COLO668 (cell line): Measurements from ENCODE around the gene ST8SIA1.

Experiments used
- DNase-seq: peaks from one replicate; lab custom pipeline; 2025; ENCODE audit not compliant: unreplicated experiment; lab: John Stamatoyannopoulos, UW

Gene ST8SIA1

DNA sequence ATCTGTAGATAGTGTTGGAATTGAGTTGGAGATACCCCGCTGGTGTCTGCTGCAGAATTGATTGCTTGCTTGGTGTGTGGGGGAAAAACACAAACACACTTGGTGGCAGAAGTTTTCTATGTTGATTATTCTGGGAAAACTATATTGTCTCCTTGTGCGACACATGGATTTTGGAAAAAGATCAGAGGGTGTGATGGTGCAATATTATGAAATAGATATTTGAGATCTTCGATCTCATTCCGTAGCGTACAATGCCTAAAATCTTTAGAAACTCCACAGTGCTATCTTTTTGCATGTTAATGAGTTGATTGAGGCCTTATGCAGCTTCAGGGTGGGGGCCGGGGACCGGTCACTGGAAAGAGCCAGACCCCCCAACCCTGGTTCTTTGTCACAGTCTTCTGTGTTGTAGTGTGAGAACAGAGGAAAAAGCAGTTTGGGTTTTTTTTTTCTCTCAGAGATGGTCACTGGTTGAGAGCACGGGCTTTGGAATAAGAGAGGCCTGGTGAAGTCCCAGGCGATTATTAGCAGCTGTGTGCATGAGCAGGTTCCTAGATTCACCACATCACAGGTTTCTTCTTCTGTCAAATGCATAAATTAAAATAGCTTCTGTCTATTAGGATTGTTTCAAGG, 88.2 kb downstream of the ST8SIA1 start:
- no peak for DNase-seq

GRCh38 chr12:22242726-22243125, 91.8 kb downstream of the ST8SIA1 start:
- no peak for DNase-seq

GRCh38 chr12:22238211-22238610, 96.3 kb downstream of the ST8SIA1 start:
- no peak for DNase-seq

GRCh38 chr12:22234561-22234960, 99.9 kb downstream of the ST8SIA1 start:
- no peak for DNase-seq

DNA sequence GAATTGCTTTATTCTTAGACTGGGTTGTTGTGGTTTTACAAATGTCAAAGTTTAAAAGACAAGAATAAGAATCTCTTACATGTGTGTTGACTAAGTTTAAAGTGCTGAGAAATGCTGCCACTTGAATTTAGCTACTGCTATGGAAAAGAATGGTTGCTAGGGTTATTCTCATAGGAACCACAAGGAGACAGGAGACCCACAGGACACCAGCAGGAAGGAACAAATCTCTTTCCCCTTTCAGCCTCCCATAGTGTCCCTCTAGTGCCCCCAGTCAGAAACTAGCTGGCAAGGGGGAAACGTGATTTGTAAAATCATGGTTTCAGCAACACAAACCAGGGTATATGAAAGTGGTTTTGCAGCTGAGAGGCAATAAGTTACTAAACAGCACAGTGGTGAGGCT, 102.7 kb downstream of the ST8SIA1 start:
- no peak for DNase-seq

- DNase-seq: no peak
Observed at GRCh38 chr12:22231078-22231477, 103.4 kb downstream of the ST8SIA1 start.

- no peak for DNase-seq
Observed at GRCh38 chr12:22230280-22230794, 104.2 kb downstream of the ST8SIA1 start.

DNA sequence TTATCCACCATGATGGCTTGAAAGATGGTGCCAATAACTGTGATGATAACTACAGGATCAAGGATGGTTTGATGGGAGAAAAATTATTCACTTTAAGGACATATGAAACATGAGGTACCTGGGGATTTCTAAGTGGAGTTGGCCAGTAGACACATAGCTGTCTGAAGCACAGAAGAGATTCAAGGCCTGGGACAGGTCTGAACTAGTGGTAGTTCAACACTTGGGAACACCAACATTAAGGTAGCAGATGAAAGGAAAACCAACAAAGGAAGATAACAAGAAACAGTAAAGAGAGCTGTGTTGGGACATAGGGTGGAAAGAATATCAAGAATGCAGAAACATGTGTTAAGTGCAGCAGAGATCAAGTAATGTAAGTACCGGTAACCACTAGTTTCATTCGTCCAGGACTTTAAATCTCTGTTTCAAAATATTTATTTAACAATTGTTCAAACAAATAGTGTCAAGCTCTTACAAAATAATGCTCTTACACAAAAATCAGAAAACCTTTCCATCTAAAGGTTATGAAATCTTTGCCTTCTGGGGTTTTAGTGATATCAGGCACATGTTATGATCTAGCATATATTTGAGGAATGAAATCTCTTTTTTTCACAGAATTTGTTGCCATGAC, 104.7 kb downstream of the ST8SIA1 start:
- no peak for DNase-seq

- DNase-seq: no peak
Observed at GRCh38 chr12:22228022-22228875, 106.3 kb downstream of the ST8SIA1 start.

DNA sequence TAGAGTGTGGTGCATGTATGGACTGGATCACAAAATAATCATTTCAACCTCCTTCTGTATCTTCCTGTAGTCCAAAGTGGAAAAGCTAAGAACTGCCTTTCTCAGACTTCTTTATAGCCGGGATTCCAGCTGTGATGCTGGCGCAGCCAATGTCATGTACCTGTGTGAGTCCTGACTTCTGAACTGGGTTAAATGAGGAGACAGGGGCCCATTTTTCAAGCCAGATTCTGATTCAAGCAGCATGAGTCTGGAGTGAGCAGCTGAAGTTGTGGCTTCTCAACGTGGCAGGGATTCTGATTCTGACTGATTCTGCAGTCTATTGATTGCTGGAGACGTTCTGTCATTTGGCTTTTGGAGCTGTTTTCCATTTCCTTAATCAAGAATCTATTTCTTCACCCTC, 111.2 kb downstream of the ST8SIA1 start:
- DNase-seq: no peak

DNA sequence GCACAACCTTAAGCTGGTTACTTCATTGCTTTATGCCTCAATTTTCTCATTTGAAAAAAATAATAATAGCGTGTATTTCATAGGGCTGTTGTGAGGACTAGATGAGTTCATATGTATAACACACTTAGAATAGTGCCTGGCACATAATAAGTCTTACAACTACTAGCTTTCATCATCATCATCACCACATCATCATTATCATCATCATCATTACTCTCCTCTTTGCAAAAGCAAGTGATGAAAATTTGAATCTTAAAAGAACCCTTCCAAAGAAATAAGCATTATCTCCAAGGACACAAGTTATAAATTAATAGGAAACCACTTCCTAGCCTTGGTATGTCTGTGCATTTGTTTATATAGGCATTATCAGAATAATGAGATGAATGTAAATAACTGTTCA, 117.0 kb downstream of the ST8SIA1 start:
- no peak for DNase-seq

DNA sequence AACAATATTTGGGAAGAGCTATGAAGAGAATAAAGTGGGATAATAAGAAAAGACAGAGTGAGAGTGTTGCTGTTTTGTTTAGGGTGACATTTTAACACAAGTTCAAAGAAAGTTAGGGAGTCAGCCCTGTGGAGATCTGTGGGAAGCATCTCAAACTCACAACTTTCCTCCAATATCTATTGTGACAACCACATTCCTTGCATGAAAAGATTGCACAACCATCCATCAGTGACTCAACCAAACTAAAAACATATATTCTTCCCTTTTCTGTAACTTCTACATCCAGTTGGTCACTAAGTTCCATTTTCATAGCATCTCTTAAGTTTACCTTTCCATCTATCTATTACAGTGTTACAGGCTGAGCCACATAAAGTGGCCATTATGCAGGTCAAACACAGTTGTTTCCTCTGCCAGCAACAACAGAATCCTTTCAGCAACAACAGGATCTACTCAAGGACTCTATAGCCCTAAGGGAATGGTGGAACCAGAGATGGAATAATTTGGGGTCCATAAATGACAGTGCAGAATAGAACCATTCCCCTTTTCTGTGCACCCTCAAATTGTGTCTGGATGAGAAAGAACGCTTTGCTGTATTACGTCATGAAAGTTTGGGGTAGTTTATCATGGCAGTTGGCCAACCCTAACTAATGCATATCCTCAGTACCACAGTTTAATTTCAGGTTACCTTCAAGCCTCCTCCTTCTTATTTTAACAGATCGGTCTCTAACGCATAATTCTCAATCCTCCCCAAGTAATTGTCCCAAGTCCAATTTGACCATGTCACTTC, 118.8 kb downstream of the ST8SIA1 start:
- DNase-seq: no peak

- DNase-seq: no peak
Observed at GRCh38 chr12:22211128-22211527, 123.4 kb downstream of the ST8SIA1 start.

DNA sequence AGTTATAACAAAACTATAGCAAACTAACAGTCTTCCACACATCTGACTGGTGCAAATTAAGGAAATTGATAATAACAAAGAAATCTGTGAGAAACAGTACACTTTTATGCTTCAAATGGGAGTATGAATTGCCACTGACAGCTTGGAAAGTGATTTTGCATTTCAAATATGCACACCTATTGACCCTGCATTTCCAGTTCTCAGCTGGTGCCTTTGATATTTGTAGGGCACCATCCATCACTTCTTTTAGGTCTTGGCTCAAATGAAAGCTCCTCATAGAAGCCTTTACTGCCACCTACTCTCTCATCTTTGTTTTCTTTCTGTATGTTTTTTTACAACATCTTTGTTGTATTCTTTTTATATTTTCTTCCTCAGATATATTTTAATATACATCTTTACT, 125.1 kb downstream of the ST8SIA1 start:
- DNase-seq: no peak

DNA sequence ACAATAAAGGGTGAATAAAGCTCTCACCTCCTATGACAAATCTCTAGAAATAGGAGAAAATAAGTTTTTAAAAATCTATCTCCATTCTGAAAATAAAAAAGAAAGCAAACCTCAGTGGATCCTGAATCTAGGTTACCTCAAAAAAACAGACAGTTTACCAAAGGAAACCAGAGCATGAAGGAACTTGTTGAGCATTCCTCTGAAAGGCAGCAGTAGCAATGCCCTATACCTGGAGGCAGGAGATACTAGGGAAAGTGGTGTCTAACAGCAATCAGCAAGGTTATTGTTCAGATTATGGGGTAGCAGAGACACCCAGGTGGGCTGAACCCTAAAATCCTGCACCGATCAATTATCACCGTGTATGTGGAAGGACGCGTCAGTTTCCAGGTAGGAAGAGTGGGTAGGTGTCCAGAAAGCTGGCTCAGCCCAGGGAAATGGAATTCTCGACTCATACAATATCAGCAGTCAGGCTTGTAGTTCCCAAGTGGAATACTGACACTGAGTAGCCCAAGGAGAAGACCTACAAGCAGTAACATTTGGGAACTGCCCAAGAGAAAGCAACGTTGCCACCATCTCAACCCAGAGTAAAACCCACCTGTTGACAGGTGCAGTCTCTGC, 128.3 kb downstream of the ST8SIA1 start:
- DNase-seq: no peak

- DNase-seq: no peak
Observed at GRCh38 chr12:22204391-22204790, 130.1 kb downstream of the ST8SIA1 start.

- no peak for DNase-seq
Observed at GRCh38 chr12:22202847-22203246, 131.7 kb downstream of the ST8SIA1 start.

- no peak for DNase-seq
Observed at GRCh38 chr12:22201101-22201500, 133.4 kb downstream of the ST8SIA1 start.

GRCh38 chr12:22196236-22196635, 138.3 kb downstream of the ST8SIA1 start:
- no peak for DNase-seq

DNA sequence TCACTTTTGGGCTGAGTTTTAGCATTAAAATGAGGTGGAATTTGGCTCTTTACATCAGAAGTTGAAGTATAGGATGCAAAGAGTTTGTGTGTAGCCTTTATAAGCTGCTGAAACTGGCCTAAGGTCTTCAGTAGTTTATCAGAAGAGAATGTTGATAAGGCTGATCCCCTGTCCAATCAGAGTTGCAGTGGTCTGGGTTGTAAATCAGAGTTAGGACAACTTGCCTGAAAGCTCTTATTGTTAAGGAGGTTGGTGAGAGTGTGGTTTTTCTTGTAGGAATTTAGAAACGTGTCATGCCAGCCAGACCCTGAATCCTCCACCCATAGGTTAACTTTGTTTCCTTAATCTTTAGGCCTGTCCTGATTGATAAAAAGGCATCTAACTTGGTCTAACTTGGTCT, 143.5 kb downstream of the ST8SIA1 start:
- DNase-seq: no peak

GRCh38 chr12:22188431-22188830, 146.1 kb downstream of the ST8SIA1 start:
- no peak for DNase-seq
